GM12891 (cell line): ENCODE data around the gene DDC.

Experiments
- PAX5 ChIP-seq: IDR thresholded peaks from 2 replicates; pipeline ENCODE4 v1.6.1; 2011; ENCODE audit warnings: low read length, moderate library complexity, mild to moderate bottlenecking; ENCODE audit not compliant: insufficient read depth, severe bottlenecking
- POLR2A ChIP-seq: IDR thresholded peaks from 2 replicates; pipeline ENCODE4 v1.6.1; 2011; ENCODE audit warnings: low read depth, low read length, control low read depth
- POLR2AphosphoS5 ChIP-seq: IDR thresholded peaks from 2 replicates; pipeline ENCODE4 v1.6.1; 2011; ENCODE audit warnings: low read depth, low read length, control low read depth
- POU2F2 ChIP-seq: IDR thresholded peaks from 2 replicates; pipeline ENCODE4 v1.6.1; 2011; ENCODE audit warnings: low read depth, mild to moderate bottlenecking, control low read depth, low read length, moderate library complexity
- SPI1 ChIP-seq: IDR thresholded peaks from 2 replicates; pipeline ENCODE4 v1.6.1; 2011; ENCODE audit warnings: low read depth, low read length, control low read depth
- TAF1 ChIP-seq: IDR thresholded peaks from 2 replicates; pipeline ENCODE4 v1.6.1; 2011; ENCODE audit warnings: low read depth, low read length, control low read depth

GRCh38 chr7:50529093-50529862, 35.9 kb downstream of the DDC start:
- TF ChIP-seq POLR2AphosphoS5 (no peak), POLR2A (no peak), POU2F2 (no peak), SPI1 (no peak), PAX5 (no peak), TAF1 (no peak)
